Measurements from ENCODE around the gene GPR151. TPM values are rescaled to one million over a fixed set of nuclear protein-coding genes. Genes with fewer than 3 reads are reported as not detected.

The GPR151 gene
- total and polyA plus RNA-seq, 9 of the 15 experiments (the other 6 are each of a cell fraction or from before 2014, with no cell fraction given) = 0.06 TPM; not detected in 8

- FAIRE-seq (no peak), ATAC-seq (no peak), DNase-seq (ENCODE audit: extremely low read depth in 1 of 4, low spot score in 3 of 4) (no peak)
- no peaks in the 10 kb centered on the region for H4K20me1 ChIP-seq (replicated peaks; ENCODE audit: control insufficient read depth, insufficient read depth, low read length)
- no peak overlapping the region for H3K9ac ChIP-seq (ENCODE audit: insufficient read depth in 1 of 2, low read depth in 2 of 2, low read length in 2 of 2)
- H3K9me1 ChIP-seq (ENCODE audit: control insufficient read depth, insufficient read depth, low read length) = no peaks in the 10 kb centered on the region
- no peaks in the 10 kb centered on the region for H3K27me3 ChIP-seq (ENCODE audit: control insufficient read depth in 2 of 2, insufficient read depth in 2 of 2, low read length in 2 of 2)
- TF ChIP-seq PPARD (CRISPR knock-in tag; IDR thresholded peaks at IDR 0.05) (no peak), YBX1 (IDR thresholded peaks at IDR 0.05) (no peak), NCOA2 (IDR thresholded peaks at IDR 0.05; ENCODE audit: partially characterized antibody in 2 of 2) (no peak), ZFP30 (CRISPR knock-in tag; IDR thresholded peaks at IDR 0.05; ENCODE audit: borderline replicate concordance) (no peak), RBM15 (IDR thresholded peaks at IDR 0.05; ENCODE audit: insufficient read depth, low read length) (no peak), NRF1 (conservative IDR thresholded peaks at IDR 0.05 in 1 of 2, IDR thresholded peaks at IDR 0.05 in 1 of 2) (no peak)
- H3K9me3 ChIP-seq (replicated peaks; ENCODE audit: control insufficient read depth, insufficient read depth, low read depth, low read length) = no peaks in the 10 kb centered on the region
- no peak overlapping the region for H2AFZ ChIP-seq (ENCODE audit: low read depth, low read length)
- POLR2A ChIA-PET = no interaction called here
- no TSS peak for BruUV-seq (replicated peaks)
- H3K4me3 ChIP-seq = no peak overlapping the region
- CTCF ChIA-PET (ENCODE audit: low intra/inter-chr PET ratio) = no interaction called here
- 0% methylated on average over 2 of the region's 2 CpGs for WGBS (ENCODE audit: insufficient coverage, low coverage, missing lambda C conversion rate)
- no peaks in the 10 kb centered on the region for H3K36me3 ChIP-seq (ENCODE audit: control insufficient read depth, insufficient read depth, low read length)
- no peak overlapping the region for H3K27ac ChIP-seq (ENCODE audit: extremely low read depth, low read depth, low read length)
- H3K4me2 ChIP-seq (ENCODE audit: insufficient read depth, low read length) = no peak overlapping the region
- in situ Hi-C loops (cut with MboI) = no loop called here
- no peaks in the 10 kb centered on the region for H3K79me2 ChIP-seq (ENCODE audit: control insufficient read depth, insufficient read depth, low read length)
- intact Hi-C loops (cut with micrococcal nuclease) = no loop called here
- H3K4me1 ChIP-seq (replicated peaks in 1 of 2; ENCODE audit: control insufficient read depth in 2 of 2, insufficient read depth in 2 of 2, low read length in 2 of 2) = no peaks in the 10 kb centered on the region
These were observed 48.2 kb upstream of the GPR151 start for GRCh38 chr5:146564007-146564762.

All from K562 (cell line).